HepG2 (cell line): Measurements from ENCODE around the gene SMYD5. TPM values are rescaled to one million over a fixed set of nuclear protein-coding genes. Genes with fewer than 3 reads are reported as not detected.

Experiments used
- ARID4A ChIP-seq: sonication (generic); formaldehyde crosslinking; IDR thresholded peaks from 2 replicates; pipeline ENCODE4 v1.5.0; 2020; ENCODE audit warnings: mild to moderate bottlenecking, missing genetic modification reagents, borderline replicate concordance
- BCL6 ChIP-seq: IDR thresholded peaks from 2 replicates; pipeline ENCODE4 v1.6.1; 2016; ENCODE audit warnings: missing genetic modification reagents, missing compliant biosample characterization
- BCLAF1 ChIP-seq: fragments of 450-650 bp; IDR thresholded peaks from 2 replicates; pipeline ENCODE4 v1.6.1; 2017; ENCODE audit warnings: mild to moderate bottlenecking
- CREB1 ChIP-seq, 2 experiments: fragments of 450-650 bp in 1 of 2; IDR thresholded peaks; 2 replicates each; pipeline ENCODE4 v1.6.1; 2016 to 2017; ENCODE audit warnings: control low read depth in 1 of 2, mild to moderate bottlenecking in 1 of 2, missing compliant biosample characterization in 1 of 2, missing genetic modification characterization in 1 of 2
- HBP1 ChIP-seq: IDR thresholded peaks from 2 replicates; pipeline ENCODE4 v1.6.1; 2016; ENCODE audit warnings: low read depth, control low read depth
- HIVEP1 ChIP-seq: sonication (generic); formaldehyde crosslinking; IDR thresholded peaks from 2 replicates; pipeline ENCODE4 v1.4.0; 2020; ENCODE audit warnings: mild to moderate bottlenecking, missing genetic modification reagents
- MXI1 ChIP-seq: IDR thresholded peaks from 3 replicates; pipeline ENCODE4 v1.6.1; 2012; ENCODE audit warnings: low read depth, low read length, inconsistent platforms, borderline replicate concordance
- RBFOX2 ChIP-seq: fragments of 200-400 bp; formaldehyde crosslinking; IDR thresholded peaks from 2 replicates; pipeline ENCODE4 v1.6.1; 2017; ENCODE audit warnings: low read depth, mild to moderate bottlenecking, low read length
- RORA ChIP-seq: sonication (generic); formaldehyde crosslinking; IDR thresholded peaks from 2 replicates; pipeline ENCODE4 v1.5.0; 2020; ENCODE audit warnings: mild to moderate bottlenecking, missing genetic modification reagents, moderate library complexity
- SRF ChIP-seq: IDR thresholded peaks from 2 replicates; pipeline ENCODE4 v1.6.1; 2011; ENCODE audit warnings: mild to moderate bottlenecking, low read depth, low read length, moderate library complexity
- SUZ12 ChIP-seq: fragments of 150-350 bp; IDR thresholded peaks from 2 replicates; pipeline ENCODE4 v1.6.1; 2014; ENCODE audit warnings: low read depth, low read length
- TAF15 ChIP-seq: fragments of 200-400 bp; formaldehyde crosslinking; IDR thresholded peaks from one replicate; pipeline ENCODE4 v1.6.1; 2018; ENCODE audit warnings: mild to moderate bottlenecking, low read depth, low read length; ENCODE audit not compliant: poor library complexity, severe bottlenecking
- TBP ChIP-seq: sonication (generic); formaldehyde crosslinking; IDR thresholded peaks from 2 replicates; pipeline ENCODE4 v1.5.0; 2020; ENCODE audit warnings: missing genetic modification reagents
- XBP1 ChIP-seq: sonication (generic); formaldehyde crosslinking; IDR thresholded peaks from 2 replicates; pipeline ENCODE4 v1.5.0; 2020; ENCODE audit warnings: missing genetic modification reagents
- ZNF121 ChIP-seq: sonication (generic); formaldehyde crosslinking; IDR thresholded peaks from 2 replicates; pipeline ENCODE4 v1.5.0; 2020; ENCODE audit warnings: mild to moderate bottlenecking, missing genetic modification reagents
- ZNF17 ChIP-seq: sonication (generic); formaldehyde crosslinking; IDR thresholded peaks from 2 replicates; pipeline ENCODE4 v1.5.0; 2020; ENCODE audit warnings: mild to moderate bottlenecking, missing genetic modification reagents
- ZNF414 ChIP-seq: sonication (generic); formaldehyde crosslinking; IDR thresholded peaks from 2 replicates; pipeline ENCODE4 v1.5.0; 2020; ENCODE audit warnings: missing genetic modification reagents
- ZNF562 ChIP-seq: sonication (generic); formaldehyde crosslinking; IDR thresholded peaks from 2 replicates; pipeline ENCODE4 v1.8.0; 2022; ENCODE audit warnings: missing genetic modification reagents, borderline replicate concordance
- ZNF572 ChIP-seq: sonication (generic); formaldehyde crosslinking; IDR thresholded peaks from 2 replicates; pipeline ENCODE4 v1.5.1; 2020; ENCODE audit warnings: mild to moderate bottlenecking, missing genetic modification reagents
- ZNF816 ChIP-seq: sonication (generic); formaldehyde crosslinking; IDR thresholded peaks from 2 replicates; pipeline ENCODE4 v1.8.0; 2022; ENCODE audit warnings: missing genetic modification reagents, mild to moderate bottlenecking, borderline replicate concordance
- ZNF879 ChIP-seq: sonication (generic); formaldehyde crosslinking; IDR thresholded peaks from 2 replicates; pipeline ENCODE4 v1.8.1; 2023; ENCODE audit warnings: missing genetic modification reagents
- polyA plus RNA-seq, 8 experiments: library from polyadenylated mRNA; depleted of rRNA in 3 of 8; stranded (reverse) in 7 of 8; unstranded in 1 of 8; fragments of >200 nt; fragmentation: Illumina TruSeq in 4 of 8; extraction: Trizol in 4 of 8; gene quantifications; 2 replicates each; pipeline versions ENCODE4 v1.2.1 to v1.2.3, GENCODE V29; 2011 to 2016; ENCODE audit warnings: low read depth in 4 of 8, missing spikeins in 1 of 8, mixed read lengths in 1 of 8; ENCODE audit not compliant: insufficient read depth in 1 of 8
- total RNA-seq, 5 experiments: library from RNA; depleted of rRNA; stranded (reverse); fragments of >200 nt; fragmentation: Illumina TruSeq; extraction: Trizol; gene quantifications; 2 replicates each; pipeline ENCODE4 v1.2.3, GENCODE V29; 2016; ENCODE audit warnings: low read depth in 1 of 5

SMYD5 gene
- total and polyA plus RNA-seq, 2 of the 13 experiments (the other 11 are each of a cell fraction or from before 2014, with no cell fraction given) = 55.8 to 70.4 TPM

- peak; percentile 36; the same call in 1 of the 2 replicates for TF ChIP-seq HBP1 (CRISPR knock-in tag)
- peak; percentile 86; the same call in 1 of the 2 replicates for TF ChIP-seq ZNF879 (CRISPR knock-in tag)
- no peak for TF ChIP-seq ZNF816
- TF ChIP-seq BCL6 (CRISPR knock-in tag) = peak; percentile 27
- TF ChIP-seq BCLAF1 = no peak
- no peak for TF ChIP-seq TAF15
- no peak for TF ChIP-seq ZNF17
- TF ChIP-seq SRF = 0 out of 2 replicates have a peak, but pooled peaks have one; percentile 3
- no peak for TF ChIP-seq SUZ12
- no peak for TF ChIP-seq ZNF562 (CRISPR knock-in tag)
- no peak for TF ChIP-seq ZNF572
- peak; percentile 64 for TF ChIP-seq RBFOX2
- no peak for TF ChIP-seq RORA (CRISPR knock-in tag)
- no peak for TF ChIP-seq ZNF121 (CRISPR knock-in tag)
- TF ChIP-seq TBP (CRISPR knock-in tag) = no peak; the same call in 1 of the 2 replicates
- TF ChIP-seq MXI1 = peak; percentile 99
- TF ChIP-seq CREB1 (IDR thresholded peaks at IDR 0.05) = peak; percentile 89
- peak; percentile 83 for TF ChIP-seq CREB1 (CRISPR knock-in tag; IDR thresholded peaks at IDR 0.05)
- TF ChIP-seq ARID4A (CRISPR knock-in tag) = peak; percentile 100
- TF ChIP-seq XBP1 (CRISPR knock-in tag) = no peak
- TF ChIP-seq HIVEP1 = peak; percentile 87
- peak; percentile 38; the same call in 1 of the 2 replicates for TF ChIP-seq ZNF414 (CRISPR knock-in tag)
Measured at GRCh38 chr2:73233154-73233931, 19.3 kb downstream of the SMYD5 start, which contains the start of gene PRADC1 (continued).
